Caco-2 (cell line): Measurements from ENCODE around the gene KCNT2. TPM values are rescaled to one million over a fixed set of nuclear protein-coding genes. Genes with fewer than 3 reads are reported as not detected.

Source experiments
- BruUV-seq: library from RNA; stranded (reverse); fragments of 400-500 nt; replicated peaks from 2 replicates; lab custom pipeline; 2021; lab: Mats Ljungman, UMichigan
- CTCF ChIA-PET: fragments of 300-600 bp; sonication (Branson Sonifier 250); formaldehyde crosslinking; loops from one replicate; lab custom pipeline; 2022; ENCODE audit warnings: antibody characterized with exemption; lab: Charles Lee
- POLR2A ChIA-PET: fragments of 300-600 bp; sonication (Branson Sonifier 250); formaldehyde crosslinking; loops from one replicate; lab custom pipeline; 2022; ENCODE audit warnings: antibody characterized with exemption; lab: Charles Lee
- DNase-seq, 2 experiments: peaks; one replicate each; pipeline versions ENCODE4 v3.0.0 to v3.0.0-alpha.2; 2020 to 2022
- H3K27me3 ChIP-seq: replicated peaks from 2 replicates; pipeline ENCODE4 v1.6.0; 2011; ENCODE audit warnings: low read length; ENCODE audit not compliant: control insufficient read depth, insufficient read depth
- H3K36me3 ChIP-seq: 2 replicates; pipeline ENCODE4 v1.5.1; 2011; ENCODE audit warnings: low read length; ENCODE audit not compliant: control insufficient read depth, insufficient read depth
- H3K4me1 ChIP-seq: fragments of 250-450 bp; sonication (Bioruptor Pico); 2 replicates; pipeline ENCODE4 v1.5.1; 2020; ENCODE audit warnings: mild to moderate bottlenecking
- H3K4me3 ChIP-seq: 2 replicates; pipeline ENCODE4 v1.5.1; 2011; ENCODE audit warnings: low read depth, mild to moderate bottlenecking, control low read depth, low read length
- H3K9me3 ChIP-seq: fragments of 250-450 bp; sonication (Bioruptor Pico); 2 replicates; pipeline ENCODE4 v1.5.1; 2020; ENCODE audit warnings: mild to moderate bottlenecking, moderate library complexity
- H3K27ac Mint-ChIP-seq: one replicate; pipeline ENCODE4 v1.8.0; 2022; ENCODE audit warnings: mixed read lengths; ENCODE audit not compliant: unreplicated experiment
- H3K27me3 Mint-ChIP-seq: one replicate; pipeline ENCODE4 v1.8.0; 2022; ENCODE audit warnings: mixed read lengths; ENCODE audit not compliant: insufficient read depth, unreplicated experiment
- H3K36me3 Mint-ChIP-seq: one replicate; pipeline ENCODE4 v1.8.0; 2022; ENCODE audit warnings: mild to moderate bottlenecking, mixed read lengths; ENCODE audit not compliant: insufficient read depth, unreplicated experiment
- H3K4me1 Mint-ChIP-seq: one replicate; pipeline ENCODE4 v1.8.0; 2022; ENCODE audit warnings: low read depth, mixed read lengths; ENCODE audit not compliant: unreplicated experiment
- H3K4me3 Mint-ChIP-seq: one replicate; pipeline ENCODE4 v1.8.0; 2022; ENCODE audit warnings: mild to moderate bottlenecking, moderate library complexity, mixed read lengths; ENCODE audit not compliant: unreplicated experiment
- H3K9me3 Mint-ChIP-seq: one replicate; pipeline ENCODE4 v1.8.0; 2022; ENCODE audit warnings: mixed read lengths; ENCODE audit not compliant: unreplicated experiment
- intact Hi-C: fragments of 100-400 bp; cut with micrococcal nuclease; formaldehyde crosslinking; loops from one replicate; pipeline ENCODE4 v1.10.0; 2022; ENCODE audit not compliant: unreplicated experiment
- total RNA-seq: library from RNA; stranded (reverse); gene quantifications from 2 replicates; pipeline ENCODE4 v1.2.3, GENCODE V29; 2022
- TF ChIP-seq, protein P1 (sequence below), 2 experiments: fragments of 200-600 bp in 1 of 2; IDR thresholded peaks; 1 replicate in 1 of 2; 2 replicates in 1 of 2; pipeline versions ENCODE4 v1.5.1 to v1.8.0; 2011 to 2022; ENCODE audit warnings: antibody characterized with exemption in 1 of 2, control low read depth in 1 of 2, inconsistent platforms in 1 of 2, low read depth in 1 of 2, low read length in 1 of 2, mild to moderate bottlenecking in 1 of 2, moderate library complexity in 1 of 2; ENCODE audit not compliant: insufficient read depth in 1 of 2, severe bottlenecking in 1 of 2, unreplicated experiment in 1 of 2

KCNT2 gene
- total RNA-seq, 1 experiment from 2014 or later, result not detected

DNA sequence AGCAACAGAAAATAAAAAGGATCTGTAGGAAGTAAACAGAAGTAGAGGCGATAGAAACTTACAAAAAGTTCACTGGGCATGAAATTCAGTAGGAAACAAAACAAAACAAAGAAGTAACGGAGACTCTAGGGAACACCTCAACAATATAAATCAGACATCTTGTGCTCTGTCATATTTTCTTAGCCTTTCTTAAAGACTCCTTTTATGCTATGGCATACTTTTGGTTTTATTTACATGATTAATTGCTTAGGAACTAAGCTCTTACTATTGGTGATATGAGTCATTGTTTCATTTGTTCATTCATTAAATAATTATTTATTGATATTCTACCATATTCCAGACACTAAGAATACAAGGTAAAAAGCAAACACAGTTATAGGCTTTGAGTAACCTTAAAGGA, 126.6 kb downstream of the KCNT2 start:
- no peaks in the 10 kb centered on the region for H3K36me3 Mint-ChIP-seq
- DNase-seq, result no peak
- H3K4me1 Mint-ChIP-seq, result no peaks in the 10 kb centered on the region
- no peak overlapping the region for H3K4me3 ChIP-seq
- H3K27me3 Mint-ChIP-seq, result no peaks in the 10 kb centered on the region
- TF ChIP-seq, protein P1, sequence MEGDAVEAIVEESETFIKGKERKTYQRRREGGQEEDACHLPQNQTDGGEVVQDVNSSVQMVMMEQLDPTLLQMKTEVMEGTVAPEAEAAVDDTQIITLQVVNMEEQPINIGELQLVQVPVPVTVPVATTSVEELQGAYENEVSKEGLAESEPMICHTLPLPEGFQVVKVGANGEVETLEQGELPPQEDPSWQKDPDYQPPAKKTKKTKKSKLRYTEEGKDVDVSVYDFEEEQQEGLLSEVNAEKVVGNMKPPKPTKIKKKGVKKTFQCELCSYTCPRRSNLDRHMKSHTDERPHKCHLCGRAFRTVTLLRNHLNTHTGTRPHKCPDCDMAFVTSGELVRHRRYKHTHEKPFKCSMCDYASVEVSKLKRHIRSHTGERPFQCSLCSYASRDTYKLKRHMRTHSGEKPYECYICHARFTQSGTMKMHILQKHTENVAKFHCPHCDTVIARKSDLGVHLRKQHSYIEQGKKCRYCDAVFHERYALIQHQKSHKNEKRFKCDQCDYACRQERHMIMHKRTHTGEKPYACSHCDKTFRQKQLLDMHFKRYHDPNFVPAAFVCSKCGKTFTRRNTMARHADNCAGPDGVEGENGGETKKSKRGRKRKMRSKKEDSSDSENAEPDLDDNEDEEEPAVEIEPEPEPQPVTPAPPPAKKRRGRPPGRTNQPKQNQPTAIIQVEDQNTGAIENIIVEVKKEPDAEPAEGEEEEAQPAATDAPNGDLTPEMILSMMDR (IDR thresholded peaks at IDR 0.05; ENCODE audit: insufficient read depth in 1 of 2, low read depth in 1 of 2, low read length in 1 of 2, severe bottlenecking in 1 of 2, unreplicated experiment in 1 of 2), result no peak
- H3K4me3 Mint-ChIP-seq, result no peak overlapping the region
- no peaks in the 10 kb centered on the region for H3K4me1 ChIP-seq
- intact Hi-C loops, result no loop called here
- no peak overlapping the region for H3K27ac Mint-ChIP-seq
- no peaks in the 10 kb centered on the region for H3K27me3 ChIP-seq
- BruUV-seq, result no TSS peak
- no peaks in the 10 kb centered on the region for H3K9me3 Mint-ChIP-seq
- H3K36me3 ChIP-seq, result no peaks in the 10 kb centered on the region
- no peaks in the 10 kb centered on the region for H3K9me3 ChIP-seq
- POLR2A ChIA-PET, result no interaction called here
- CTCF ChIA-PET, result no interaction called here

DNA sequence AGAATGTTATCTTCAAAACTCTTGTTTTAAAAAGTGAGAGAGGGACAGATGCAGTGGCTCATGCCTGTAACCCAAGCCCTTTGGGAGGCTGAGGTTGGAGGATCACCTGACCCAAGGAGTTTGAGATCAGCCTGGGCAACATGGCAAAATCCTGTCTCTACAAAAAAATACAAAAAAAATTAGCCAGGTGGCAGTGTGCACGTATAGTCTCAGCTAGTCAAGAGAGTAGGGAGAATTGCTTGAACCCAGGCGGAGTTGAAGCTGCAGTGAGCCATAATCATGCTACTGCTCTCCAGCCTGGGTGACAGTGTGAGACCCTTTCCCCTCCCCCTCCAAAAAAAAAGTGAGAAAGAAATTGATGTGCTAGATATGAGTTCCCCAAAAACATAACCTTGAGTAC, 131.0 kb downstream of the KCNT2 start:
- intact Hi-C loops, result no loop called here
- no peaks in the 10 kb centered on the region for H3K27me3 Mint-ChIP-seq
- Histone ChIP-seq H3K36me3 (no peaks in the 10 kb centered on the region), H3K4me1 (no peaks in the 10 kb centered on the region), H3K9me3 (no peaks in the 10 kb centered on the region), H3K4me3 (no peak overlapping the region), H3K27me3 (no peaks in the 10 kb centered on the region)
- ChIA-PET CTCF (no interaction called here), POLR2A (no interaction called here)
- no peaks in the 10 kb centered on the region for H3K36me3 Mint-ChIP-seq
- DNase-seq, result no peak
- H3K4me3 Mint-ChIP-seq, result no peak overlapping the region
- no peaks in the 10 kb centered on the region for H3K9me3 Mint-ChIP-seq
- H3K27ac Mint-ChIP-seq, result no peak overlapping the region
- no TSS peak for BruUV-seq
- TF ChIP-seq, protein P1 (IDR thresholded peaks at IDR 0.05; ENCODE audit: insufficient read depth in 1 of 2, low read depth in 1 of 2, low read length in 1 of 2, severe bottlenecking in 1 of 2, unreplicated experiment in 1 of 2), result no peak
- no peaks in the 10 kb centered on the region for H3K4me1 Mint-ChIP-seq

DNA sequence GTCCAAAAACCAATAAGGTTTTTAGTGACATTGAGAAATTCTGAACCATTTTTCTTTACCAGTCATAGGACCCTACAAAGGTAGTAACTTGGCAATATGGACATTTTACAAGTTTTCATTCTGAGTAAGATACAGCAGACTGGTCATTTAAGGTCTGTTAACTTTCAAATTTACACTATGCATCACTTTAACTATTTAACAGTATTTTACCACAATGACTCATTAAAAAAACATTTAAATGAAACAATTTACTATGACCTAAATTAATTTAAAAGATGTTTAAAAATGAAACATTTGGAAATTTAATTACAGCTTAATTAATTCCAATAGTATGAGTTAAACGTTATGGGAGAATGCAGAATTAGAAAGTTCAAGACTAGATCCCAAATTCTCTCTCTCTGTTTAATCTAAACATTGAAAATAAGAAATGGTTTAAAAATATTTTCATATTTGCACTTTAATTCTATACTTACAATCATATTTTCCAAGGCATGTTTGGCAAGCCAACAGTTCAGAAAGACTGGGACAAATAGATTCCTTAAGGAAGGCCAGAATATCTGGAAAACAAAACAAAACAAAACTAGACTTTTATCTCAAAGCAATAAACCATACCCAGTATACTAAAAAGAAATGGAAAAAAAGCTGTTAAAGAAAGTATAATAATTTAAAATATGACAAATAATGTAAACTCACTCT, 140.9 kb downstream of the KCNT2 start:
- Mint-ChIP-seq H3K27ac (no peak overlapping the region), H3K9me3 (no peaks in the 10 kb centered on the region), H3K27me3 (no peaks in the 10 kb centered on the region), H3K36me3 (no peaks in the 10 kb centered on the region), H3K4me1 (no peaks in the 10 kb centered on the region), H3K4me3 (no peak overlapping the region)
- Histone ChIP-seq H3K9me3 (no peaks in the 10 kb centered on the region), H3K4me3 (no peak overlapping the region), H3K27me3 (no peaks in the 10 kb centered on the region), H3K4me1 (no peaks in the 10 kb centered on the region), H3K36me3 (no peaks in the 10 kb centered on the region)
- DNase-seq, result no peak
- ChIA-PET POLR2A (no interaction called here), CTCF (no interaction called here)
- TF ChIP-seq, protein P1 (IDR thresholded peaks at IDR 0.05; ENCODE audit: insufficient read depth in 1 of 2, low read depth in 1 of 2, low read length in 1 of 2, severe bottlenecking in 1 of 2, unreplicated experiment in 1 of 2), result no peak
- BruUV-seq, result no TSS peak
- intact Hi-C loops, result no loop called here
